HUES48 (cell line): ENCODE data around the gene ATXN7L1.

ENCODE experiments used
- H3K27ac ChIP-seq: one replicate; pipeline ENCODE4 v1.7.0; 2013; ENCODE audit warnings: low read depth, low read length, inconsistent platforms
- H3K27me3 ChIP-seq: 2 replicates; pipeline ENCODE4 v1.6.1; 2013; ENCODE audit warnings: mild to moderate bottlenecking, low read length; ENCODE audit not compliant: control insufficient read depth, insufficient read depth
- H3K36me3 ChIP-seq: 2 replicates; pipeline ENCODE4 v1.6.1; 2013; ENCODE audit warnings: low read length; ENCODE audit not compliant: control insufficient read depth, insufficient read depth
- H3K4me1 ChIP-seq: 2 replicates; pipeline ENCODE4 v1.6.1; 2013; ENCODE audit warnings: mild to moderate bottlenecking, low read length; ENCODE audit not compliant: control insufficient read depth, insufficient read depth
- H3K4me3 ChIP-seq: 2 replicates; pipeline ENCODE4 v1.5.1; 2013; ENCODE audit warnings: mild to moderate bottlenecking, low read depth, low read length
- H3K9ac ChIP-seq: 2 replicates; pipeline ENCODE4 v1.6.1; 2013; ENCODE audit warnings: mild to moderate bottlenecking, low read depth, low read length, moderate library complexity
- H3K9me3 ChIP-seq: 2 replicates; pipeline ENCODE4 v1.6.1; 2013; ENCODE audit warnings: low read length; ENCODE audit not compliant: control insufficient read depth, insufficient read depth

ATXN7L1 gene

GRCh38 chr7:105738133-105738532 lies 138.3 kb downstream of the ATXN7L1 start:
- no peak overlapping the region for H3K4me3 ChIP-seq
- no peaks in the 10 kb centered on the region for H3K9me3 ChIP-seq
- H3K9ac ChIP-seq = no peak overlapping the region
- H3K27ac ChIP-seq = no peak overlapping the region
- H3K4me1 ChIP-seq = no peaks in the 10 kb centered on the region
- no peaks in the 10 kb centered on the region for H3K36me3 ChIP-seq
- no peaks in the 10 kb centered on the region for H3K27me3 ChIP-seq

DNA sequence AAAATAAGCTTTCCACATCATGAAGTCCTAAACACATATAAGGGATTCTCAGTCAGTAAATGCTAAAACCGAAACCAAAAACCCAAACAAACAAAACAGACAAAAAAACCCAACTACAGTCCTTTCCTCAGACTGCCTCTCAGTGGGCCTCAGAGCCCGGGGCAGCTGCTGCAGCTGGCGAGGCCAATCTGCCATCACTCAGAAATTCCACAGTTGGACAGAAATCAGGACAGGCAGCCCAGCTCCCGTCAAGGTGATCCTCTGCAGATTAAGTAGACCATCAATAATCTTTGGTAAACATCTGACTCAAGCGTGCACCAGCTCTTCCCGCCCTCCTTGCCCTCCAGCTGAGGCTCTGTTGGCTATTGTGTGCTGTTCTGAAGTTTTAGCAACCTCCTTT lies 142.2 kb downstream of the ATXN7L1 start:
- Histone ChIP-seq H3K27ac (no peak overlapping the region), H3K4me3 (no peak overlapping the region), H3K27me3 (no peaks in the 10 kb centered on the region), H3K36me3 (no peaks in the 10 kb centered on the region), H3K4me1 (no peaks in the 10 kb centered on the region), H3K9ac (no peak overlapping the region), H3K9me3 (no peaks in the 10 kb centered on the region)

- Histone ChIP-seq H3K4me1 (0 out of 2 replicates have a peak, but pooled peaks cover 8% of the 10 kb centered on the region), H3K27ac (no peak overlapping the region), H3K4me3 (no peak overlapping the region), H3K9me3 (no peaks in the 10 kb centered on the region), H3K9ac (no peak overlapping the region), H3K27me3 (no peaks in the 10 kb centered on the region), H3K36me3 (no peaks in the 10 kb centered on the region)
Measured at GRCh38 chr7:105731042-105731441, 145.4 kb downstream of the ATXN7L1 start.

GRCh38 chr7:105728028-105728427 lies 148.4 kb downstream of the ATXN7L1 start:
- Histone ChIP-seq H3K4me3 (no peak overlapping the region), H3K4me1 (peaks cover 13% of the 10 kb centered on the region; the same call in 1 of the 2 replicates), H3K9ac (no peak overlapping the region), H3K27ac (no peak overlapping the region), H3K27me3 (no peaks in the 10 kb centered on the region), H3K9me3 (no peaks in the 10 kb centered on the region), H3K36me3 (no peaks in the 10 kb centered on the region)

DNA sequence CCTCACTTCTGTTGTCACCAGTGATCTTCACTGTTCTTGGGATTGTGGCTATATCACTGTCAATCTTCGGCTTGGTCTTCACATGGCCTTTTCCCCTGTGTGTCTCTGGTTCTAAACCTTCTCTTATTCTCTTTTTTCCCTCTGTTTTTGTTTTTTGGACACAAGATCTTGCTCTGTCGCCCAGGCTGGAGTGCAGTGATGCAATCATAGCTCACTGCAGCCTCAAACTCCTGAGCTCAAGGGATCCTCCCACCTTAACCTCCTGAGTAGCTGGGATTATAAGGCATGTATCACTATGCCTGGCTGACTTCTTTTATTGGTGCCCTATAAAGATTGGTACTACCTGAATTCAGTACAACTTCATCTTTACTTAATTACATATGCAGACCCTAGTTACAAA lies 151.7 kb downstream of the ATXN7L1 start:
- no peaks in the 10 kb centered on the region for H3K36me3 ChIP-seq
- no peak overlapping the region for H3K4me3 ChIP-seq
- no peaks in the 10 kb centered on the region for H3K9me3 ChIP-seq
- no peak overlapping the region for H3K9ac ChIP-seq
- H3K4me1 ChIP-seq = peaks cover 27% of the 10 kb centered on the region
- H3K27me3 ChIP-seq = no peaks in the 10 kb centered on the region
- H3K27ac ChIP-seq = no peak overlapping the region

DNA sequence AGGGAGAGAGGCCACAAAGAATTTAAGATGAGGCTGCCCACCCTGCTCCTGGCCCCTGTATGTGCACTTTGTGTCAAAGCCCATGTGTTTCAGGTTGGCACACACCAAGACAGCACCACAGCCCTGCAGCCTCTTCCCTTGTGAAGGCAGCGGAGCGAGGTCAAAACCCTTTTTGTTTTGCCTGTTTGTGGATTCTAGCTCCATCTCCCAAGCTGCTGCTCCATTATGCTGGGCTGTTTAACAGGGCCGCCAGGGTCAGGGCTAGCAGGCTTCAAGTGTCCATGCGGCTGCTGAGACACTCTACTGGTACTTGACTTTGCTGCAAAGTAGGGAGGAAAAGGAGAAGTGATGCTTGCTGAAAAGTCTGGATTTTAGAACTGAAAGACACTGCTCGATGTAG lies 152.8 kb downstream of the ATXN7L1 start:
- Histone ChIP-seq H3K27me3 (no peaks in the 10 kb centered on the region), H3K9ac (no peak overlapping the region)

GRCh38 chr7:105721571-105722104 lies 154.8 kb downstream of the ATXN7L1 start:
- no peak overlapping the region for H3K4me3 ChIP-seq
- no peaks in the 10 kb centered on the region for H3K9me3 ChIP-seq
- H3K36me3 ChIP-seq = no peaks in the 10 kb centered on the region
- H3K27me3 ChIP-seq = no peaks in the 10 kb centered on the region
- peak overlapping the region; percentile 69 for H3K27ac ChIP-seq
- peaks cover 36% of the 10 kb centered on the region for H3K4me1 ChIP-seq
- no peak overlapping the region for H3K9ac ChIP-seq

More for the DNA sequence above, 152.8 kb downstream of the ATXN7L1 start:
- Histone ChIP-seq H3K36me3 (no peaks in the 10 kb centered on the region), H3K9me3 (no peaks in the 10 kb centered on the region), H3K4me1 (peaks cover 39% of the 10 kb centered on the region), H3K4me3 (no peak overlapping the region), H3K27ac (no peak overlapping the region)

- no peaks in the 10 kb centered on the region for H3K36me3 ChIP-seq
- H3K27me3 ChIP-seq = no peaks in the 10 kb centered on the region
- H3K9me3 ChIP-seq = no peaks in the 10 kb centered on the region
- no peak overlapping the region for H3K4me3 ChIP-seq
- H3K4me1 ChIP-seq = peaks cover 33% of the 10 kb centered on the region
- peak overlapping the region; percentile 52 for H3K27ac ChIP-seq
- H3K9ac ChIP-seq = no peak overlapping the region
Measured at GRCh38 chr7:105719919-105720318, 156.5 kb downstream of the ATXN7L1 start.

- H3K9me3 ChIP-seq = no peaks in the 10 kb centered on the region
- no peak overlapping the region for H3K4me3 ChIP-seq
- H3K36me3 ChIP-seq = no peaks in the 10 kb centered on the region
- H3K27ac ChIP-seq = peak overlapping the region; percentile 52
- H3K9ac ChIP-seq = no peak overlapping the region
- H3K27me3 ChIP-seq = no peaks in the 10 kb centered on the region
- peaks cover 33% of the 10 kb centered on the region for H3K4me1 ChIP-seq
Measured at GRCh38 chr7:105719395-105719794, 157.0 kb downstream of the ATXN7L1 start.

DNA sequence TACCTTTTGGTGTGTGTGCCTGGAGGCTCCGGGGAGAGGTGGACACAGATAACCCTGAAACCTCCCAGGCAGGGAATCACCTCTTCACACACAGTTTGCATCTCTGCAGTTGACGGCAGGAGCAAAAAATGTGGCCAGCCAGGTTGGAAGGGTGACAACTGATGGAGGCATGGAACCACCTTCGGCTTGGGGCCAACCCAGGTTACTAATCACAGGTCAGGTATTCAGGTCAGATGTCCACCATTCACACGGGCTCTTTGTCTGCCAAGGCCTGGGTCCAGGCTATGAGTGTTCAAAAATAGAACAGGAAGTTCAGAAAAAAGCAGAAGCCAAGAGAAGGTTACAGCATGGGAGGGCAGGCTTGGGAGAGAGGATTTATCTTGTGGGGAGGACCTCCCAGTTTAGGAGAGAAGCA lies 157.9 kb downstream of the ATXN7L1 start:
- Histone ChIP-seq H3K36me3 (0 out of 2 replicates have a peak, but pooled peaks cover under 1% of the 10 kb centered on the region), H3K9me3 (0 out of 2 replicates have a peak, but pooled peaks cover 3% of the 10 kb centered on the region), H3K9ac (no peak overlapping the region), H3K4me1 (peaks cover 29% of the 10 kb centered on the region), H3K27ac (peak overlapping the region; percentile 52), H3K27me3 (no peaks in the 10 kb centered on the region), H3K4me3 (no peak overlapping the region)

DNA sequence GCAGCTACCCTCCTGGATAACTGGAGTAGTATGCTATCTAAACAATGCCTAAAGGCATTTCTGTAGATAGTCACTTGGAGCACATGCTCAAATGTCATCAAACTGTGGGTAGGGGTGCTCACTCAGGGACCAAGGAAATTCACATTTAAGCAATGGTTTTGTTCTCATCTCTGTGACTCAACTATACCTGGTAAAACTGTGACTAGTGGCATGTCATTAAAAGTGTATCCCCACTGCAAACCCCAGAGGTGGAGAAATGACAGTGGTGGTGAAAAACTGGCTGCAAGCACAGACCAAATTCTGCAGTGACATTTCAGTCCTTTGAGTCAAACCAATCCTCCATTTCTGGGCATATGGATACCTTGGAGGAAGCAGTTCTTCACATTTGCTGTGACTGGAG lies 160.9 kb downstream of the ATXN7L1 start:
- Histone ChIP-seq H3K4me3 (no peak overlapping the region), H3K9ac (no peak overlapping the region), H3K36me3 (peaks cover 5% of the 10 kb centered on the region; the same call in 1 of the 2 replicates), H3K27me3 (no peaks in the 10 kb centered on the region), H3K27ac (no peak overlapping the region), H3K9me3 (peaks cover 32% of the 10 kb centered on the region), H3K4me1 (peaks cover 19% of the 10 kb centered on the region)
